K562 (cell line): ENCODE measurements around the gene MAPK8IP2. TPM values are rescaled to one million over a fixed set of nuclear protein-coding genes. Genes with fewer than 3 reads are reported as not detected.

Experiments used
- ATAC-seq: fragments of 200-7000 bp; cut with Tn5 transposase; 3 replicates; pipeline ENCODE4 v1.9.1; 2020; ENCODE audit warnings: moderate library complexity
- BruUV-seq: library from RNA; stranded (reverse); fragments of 400-500 nt; replicated peaks from 2 replicates; lab custom pipeline; 2021; lab: Mats Ljungman, UMichigan
- CTCF ChIA-PET: fragments of 300-600 bp; formaldehyde crosslinking; extraction: SDS; loops from one replicate; lab custom pipeline; 2021; ENCODE audit warnings: low intra/inter-chr PET ratio; lab: Yijun Ruan, JAX
- POLR2A ChIA-PET: fragments of 300-600, 350-650 bp; sonication (Branson Sonifier 250); formaldehyde crosslinking; extraction: SDS; loops from one replicate; lab custom pipeline; 2021; ENCODE audit warnings: antibody characterized with exemption, inconsistent platforms; lab: Yijun Ruan, JAX
- DNase-seq, 4 experiments: peaks; one replicate each; pipeline versions ENCODE4 v3.0.0 to v3.0.0-alpha.2; 2011 to 2018; ENCODE audit warnings: low spot score in 3 of 4, mixed read lengths in 3 of 4; ENCODE audit errors: extremely low read depth in 1 of 4
- FAIRE-seq: peaks from 2 replicates; lab custom pipeline; 2011; peaks lifted over from hg19 to GRCh38; lab: Jason Lieb, UNC
- H2AFZ ChIP-seq: 2 replicates; pipeline ENCODE4 v1.6.0; 2011; ENCODE audit warnings: low read depth, low read length, control low read depth, inconsistent platforms
- H3K27ac ChIP-seq: fragments of 200-600 bp; 3 replicates; pipeline ENCODE4 v1.8.0; 2011; ENCODE audit warnings: low read depth, mild to moderate bottlenecking, control low read depth, inconsistent platforms, low read length, moderate library complexity, mixed read lengths; ENCODE audit errors: extremely low read depth
- H3K27me3 ChIP-seq, 2 experiments: fragments of 300-600 bp in 1 of 2; 2 replicates in 1 of 2; 3 replicates in 1 of 2; pipeline versions ENCODE4 v1.6.0 to v1.8.0; 2011; ENCODE audit warnings: inconsistent platforms in 2 of 2, low read length in 2 of 2, mild to moderate bottlenecking in 1 of 2, mixed read lengths in 1 of 2, moderate library complexity in 1 of 2; ENCODE audit not compliant: control insufficient read depth in 2 of 2, insufficient read depth in 2 of 2
- H3K36me3 ChIP-seq: fragments of 300-600 bp; 3 replicates; pipeline ENCODE4 v1.8.0; 2011; ENCODE audit warnings: mild to moderate bottlenecking, low read length, inconsistent platforms; ENCODE audit not compliant: control insufficient read depth, insufficient read depth
- H3K4me1 ChIP-seq, 2 experiments: fragments of 200-600 bp in 1 of 2; replicated peaks in 1 of 2; 2 replicates in 1 of 2; 3 replicates in 1 of 2; pipeline versions ENCODE4 v1.5.1 to v1.8.0; 2011; ENCODE audit warnings: inconsistent platforms in 2 of 2, low read length in 2 of 2, mild to moderate bottlenecking in 1 of 2, mixed read lengths in 1 of 2, moderate library complexity in 1 of 2; ENCODE audit not compliant: control insufficient read depth in 2 of 2, insufficient read depth in 2 of 2
- H3K4me2 ChIP-seq: 2 replicates; pipeline ENCODE4 v1.6.1; 2011; ENCODE audit warnings: low read length, control low read depth, inconsistent platforms, mixed read lengths; ENCODE audit not compliant: insufficient read depth
- H3K4me3 ChIP-seq: fragments of 200-600 bp; sonication (generic), shearing (Covaris generic); 2 replicates; pipeline ENCODE4 v1.5.1; 2016; ENCODE audit warnings: control low read depth, inconsistent platforms
- H3K79me2 ChIP-seq: fragments of 200-600 bp; 3 replicates; pipeline ENCODE4 v1.8.0; 2011; ENCODE audit warnings: low read length, inconsistent platforms; ENCODE audit not compliant: control insufficient read depth, insufficient read depth
- H3K9ac ChIP-seq, 2 experiments: 2 replicates each; pipeline versions ENCODE4 v1.6.0 to v1.6.1; 2011; ENCODE audit warnings: low read depth in 2 of 2, low read length in 2 of 2, control low read depth in 1 of 2, inconsistent platforms in 1 of 2, mild to moderate bottlenecking in 1 of 2, mixed read lengths in 1 of 2; ENCODE audit not compliant: insufficient read depth in 1 of 2
- H3K9me1 ChIP-seq: one replicate; pipeline ENCODE4 v1.6.0; 2011; ENCODE audit warnings: inconsistent platforms, mild to moderate bottlenecking, low read length, moderate library complexity; ENCODE audit not compliant: control insufficient read depth, insufficient read depth
- H3K9me3 ChIP-seq: replicated peaks from 2 replicates; pipeline ENCODE4 v1.5.1; 2011; ENCODE audit warnings: low read depth, low read length, inconsistent platforms; ENCODE audit not compliant: control insufficient read depth, insufficient read depth
- H4K20me1 ChIP-seq: replicated peaks from 2 replicates; pipeline ENCODE4 v1.6.1; 2011; ENCODE audit warnings: low read length, inconsistent platforms, mixed read lengths; ENCODE audit not compliant: control insufficient read depth, insufficient read depth
- CBX8 ChIP-seq: fragments of 200-600 bp; sonication (generic); IDR thresholded peaks from 2 replicates; pipeline ENCODE4 v1.6.1; 2012; ENCODE audit warnings: borderline replicate concordance, mixed run types, low read depth, mild to moderate bottlenecking, moderate library complexity, mixed read lengths, low read length, control low read depth, inconsistent platforms; ENCODE audit not compliant: poor library complexity, severe bottlenecking; ENCODE audit errors: extremely low read depth
- CTBP1 ChIP-seq: fragments of 450-650 bp; IDR thresholded peaks from 2 replicates; pipeline ENCODE4 v1.6.1; 2016; ENCODE audit warnings: borderline replicate concordance
- E2F1 ChIP-seq: sonication (generic); formaldehyde crosslinking; IDR thresholded peaks from 2 replicates; pipeline ENCODE4 v1.8.1; 2023; ENCODE audit warnings: mild to moderate bottlenecking, missing genetic modification reagents, moderate library complexity
- ESRRB ChIP-seq: fragments of 250-450 bp; sonication (Bioruptor Pico); IDR thresholded peaks from 2 replicates; pipeline ENCODE4 v1.5.0; 2020; ENCODE audit warnings: mild to moderate bottlenecking, moderate library complexity, borderline replicate concordance
- FIP1L1 ChIP-seq: fragments of 200-400 bp; formaldehyde crosslinking; IDR thresholded peaks from 2 replicates; pipeline ENCODE4 v1.6.1; 2018; ENCODE audit warnings: mild to moderate bottlenecking, low read depth, low read length; ENCODE audit not compliant: poor library complexity, severe bottlenecking
- FOS ChIP-seq: IDR thresholded peaks from 3 replicates; pipeline ENCODE4 v1.6.1; 2011; ENCODE audit not compliant: insufficient read length; ENCODE audit errors: extremely low read depth
- HMGN3 ChIP-seq: IDR thresholded peaks from 2 replicates; pipeline ENCODE4 v1.6.1; 2011; ENCODE audit warnings: borderline replicate concordance, low read depth, mild to moderate bottlenecking, mixed read lengths, low read length; ENCODE audit not compliant: insufficient read length; ENCODE audit errors: extremely low read depth
- JUN ChIP-seq, 2 experiments: sonication (generic) in 1 of 2; formaldehyde crosslinking in 1 of 2; IDR thresholded peaks; 2 replicates each; pipeline versions ENCODE4 v1.6.1 to v1.8.0; 2012 to 2022; ENCODE audit warnings: borderline replicate concordance in 2 of 2, mild to moderate bottlenecking in 2 of 2, improper control_type of control experiment in 1 of 2, low read depth in 1 of 2, low read length in 1 of 2, missing genetic modification reagents in 1 of 2
- MTA1 ChIP-seq: fragments of 450-650 bp; IDR thresholded peaks from 2 replicates; pipeline ENCODE4 v1.6.1; 2017; ENCODE audit warnings: borderline replicate concordance
- NFIC ChIP-seq: fragments of 450-650 bp; IDR thresholded peaks from 2 replicates; pipeline ENCODE4 v1.6.1; 2017; ENCODE audit warnings: mild to moderate bottlenecking, inconsistent platforms
- PCBP1 ChIP-seq: fragments of 200-400 bp; formaldehyde crosslinking; IDR thresholded peaks from 2 replicates; pipeline ENCODE4 v1.6.1; 2018; ENCODE audit warnings: mild to moderate bottlenecking, low read depth, low read length; ENCODE audit not compliant: poor library complexity, severe bottlenecking
- PKNOX1 ChIP-seq: fragments of 450-650 bp; IDR thresholded peaks from 2 replicates; pipeline ENCODE4 v1.6.1; 2016
- RB1 ChIP-seq: fragments of 450-650 bp; IDR thresholded peaks from 2 replicates; pipeline ENCODE4 v1.6.1; 2017; ENCODE audit warnings: low read depth, mild to moderate bottlenecking
- SLC30A9 ChIP-seq: fragments of 250-450 bp; sonication (Bioruptor Pico); IDR thresholded peaks from 2 replicates; pipeline ENCODE4 v1.8.0; 2022; ENCODE audit warnings: mild to moderate bottlenecking, moderate library complexity
- SMAD4 ChIP-seq: fragments of 250-450 bp; sonication (Bioruptor Pico); conservative IDR thresholded peaks from 2 replicates; pipeline ENCODE4 v1.8.0; 2021; ENCODE audit warnings: inconsistent platforms, mild to moderate bottlenecking, moderate library complexity
- STAG1 ChIP-seq: sonication (generic); formaldehyde crosslinking; IDR thresholded peaks from 2 replicates; pipeline ENCODE4 v1.5.0; 2020; ENCODE audit warnings: missing genetic modification reagents, borderline replicate concordance
- ZFP1 ChIP-seq: fragments of 450-650 bp; formaldehyde crosslinking; IDR thresholded peaks from 2 replicates; pipeline ENCODE4 v1.4.0; 2020; ENCODE audit warnings: mild to moderate bottlenecking, mixed read lengths
- ZNF696 ChIP-seq: fragments of 250-450 bp; sonication (Bioruptor Pico); conservative IDR thresholded peaks from 2 replicates; pipeline ENCODE4 v1.4.0; 2020; ENCODE audit warnings: mild to moderate bottlenecking, moderate library complexity
- WGBS: fragments of 100-300 bp; shearing (Covaris generic); methylation state at CpG from one replicate; pipeline ENCODE4 v1.1.6; 2016; ENCODE audit warnings: low coverage, mixed read lengths; ENCODE audit not compliant: insufficient coverage; ENCODE audit errors: missing lambda C conversion rate; 5-methylcytosine and 5-hydroxymethylcytosine counted together
- in situ Hi-C: fragments of 300-500 bp; cut with MboI; formaldehyde crosslinking; loops from 4 replicates; pipeline ENCODE4 v1.15.0; 2018; ENCODE audit warnings: inconsistent platforms, mixed read lengths
- intact Hi-C: fragments of 100-400 bp; cut with micrococcal nuclease; formaldehyde crosslinking; loops from 2 replicates; pipeline ENCODE4 v1.14.2; 2022
- polyA plus RNA-seq, 8 experiments: library from polyadenylated mRNA; depleted of rRNA in 4 of 8; stranded (reverse) in 5 of 8; unstranded in 3 of 8; fragments of >200 nt; fragmentation: Nextera tagmentation in 2 of 8; fragmentation: Illumina TruSeq in 1 of 8; extraction: Ambion mirVana in 2 of 8; extraction: Trizol in 1 of 8; gene quantifications; 2 replicates each; pipeline versions ENCODE4 v1.2.1 to v1.2.3, GENCODE V29; 2011 to 2014; ENCODE audit warnings: inconsistent platforms in 1 of 8, missing spikeins in 1 of 8
- total RNA-seq, 7 experiments: library from RNA; depleted of rRNA in 6 of 7; stranded (reverse); fragments of >200 nt in 6 of 7; fragmentation: Illumina TruSeq in 2 of 7; extraction: Trizol in 2 of 7; gene quantifications; 2 replicates each; pipeline versions ENCODE4 v1.2.1 to v1.2.3, GENCODE V29; 2011 to 2021; ENCODE audit warnings: low replicate concordance in 1 of 7

The MAPK8IP2 gene
- total and polyA plus RNA-seq, 9 of the 15 experiments (the other 6 are each of a cell fraction or from before 2014, with no cell fraction given): 0.01 to 0.47 (median 0.07) TPM; not detected in 2

GRCh38 chr22:50582493-50583293, 17.9 kb upstream of the MAPK8IP2 start, which contains the start of gene CHKB:
Gene CHKB (minus strand): TSS chr22:50582849. CDS start chr22:50582781, 68 bp downstream.
- Histone ChIP-seq H4K20me1 (no peaks in the 10 kb centered on the region), H3K4me1 (peaks cover 15 to 29% of the 10 kb centered on the region in 2 experiments; a peak in 4 of 5 replicates), H3K4me3 (peak within 1 kb of the TSS; percentile 77), H3K9me1 (no peaks in the 10 kb centered on the region), H2AFZ (peak within 1 kb of the TSS; percentile 92), H3K79me2 (peaks cover 6% of the 10 kb centered on the region; the same call in 2 of the 3 replicates), H3K9ac (peak within 1 kb of the TSS; percentile 93 to 97), H3K9me3 (no peaks in the 10 kb centered on the region), H3K36me3 (no peaks in the 10 kb centered on the region; the same call in 2 of the 3 replicates), H3K27me3 (no peaks in the 10 kb centered on the region), H3K27ac (peak within 1 kb of the TSS; percentile 96), H3K4me2 (peak within 1 kb of the TSS; percentile 88)
- ChIA-PET POLR2A (interaction anchor here (0.5 to 1.6 kb wide), 8 partner anchors 11 to 242 kb away, joined by 3 to 4 read pairs (median 3); partner anchors contain the start of genes SCO2 and SYCE3), CTCF (interaction anchor here (0.7 kb wide), 1 partner anchor 72 kb away, joined by 3 read pairs; no protein-coding TSS in a partner anchor)
- FAIRE-seq: peak; percentile 91
- BruUV-seq: no TSS peak
- in situ Hi-C loops (no loop called here), intact Hi-C loops (no loop called here)
- DNase-seq: peak; percentile 94 to 97 (median 95)
- WGBS: under 1% methylated on average over 47 of the region's 96 CpGs
- ATAC-seq: peak; percentile 98
- TF ChIP-seq STAG1 (CRISPR knock-in tag) (no peak), ESRRB (no peak), PKNOX1 (peak; percentile 50), RB1 (peak; percentile 68), CBX8 (no peak), HMGN3 (peak; percentile 29), FOS (peak; percentile 60), JUN (IDR thresholded peaks at IDR 0.05; ENCODE audit: borderline replicate concordance, low read depth, low read length) (no peak), JUN (CRISPR knock-in tag; IDR thresholded peaks at IDR 0.05; ENCODE audit: borderline replicate concordance) (no peak), E2F1 (no peak), CTBP1 (peak; percentile 14; the same call in 1 of the 2 replicates), PCBP1 (peak; percentile 31), MTA1 (peak; percentile 90), SLC30A9 (CRISPR knock-in tag) (no peak), ZNF696 (CRISPR knock-in tag) (no peak), ZFP1 (CRISPR knock-in tag) (no peak), NFIC (peak; percentile 29; the same call in 1 of the 2 replicates), FIP1L1 (no peak), SMAD4 (CRISPR knock-in tag) (peak; percentile 48; the same call in 1 of the 2 replicates)
